G401 (cell line): ENCODE data around the gene NPB. TPM values are rescaled to one million over a fixed set of nuclear protein-coding genes. Genes with fewer than 3 reads are reported as not detected.

Experiments
- total RNA-seq: library from RNA; depleted of rRNA; stranded (reverse); fragments of >200 nt; shearing (Covaris generic); gene quantifications from 2 replicates; pipeline ENCODE4 v1.2.3, GENCODE V29; 2014; rRNA removed

The NPB gene
- total RNA-seq, 1 experiment from 2014 or later, result 0.41 TPM

Other genes with a start within 250 kb of the NPB start
- gene PDE6G, start 245.7 kb upstream of the NPB start, total RNA-seq, result 0.80 TPM in 1 of 2 replicates, not detected in the other
- 81.2 and 118 TPM in 2 replicates for gene OXLD1, start 235.6 kb upstream of the NPB start, total RNA-seq
- gene CCDC137, start 235.5 kb upstream of the NPB start, total RNA-seq, result 32.0 and 35.8 TPM in 2 replicates
- gene ARL16, start 218.4 kb upstream of the NPB start, total RNA-seq, result 64.2 and 77.4 TPM in 2 replicates
- gene HGS, start 218.2 kb upstream of the NPB start, total RNA-seq, result 85.0 and 88.7 TPM in 2 replicates
- 238 and 244 TPM in 2 replicates for gene MRPL12, start 198.9 kb upstream of the NPB start, total RNA-seq
- 72.3 and 73.9 TPM in 2 replicates for gene SLC25A10, start 190.0 kb upstream of the NPB start, total RNA-seq
- 0.61 TPM in 1 of 2 replicates, not detected in the other for gene GCGR, start 98.1 kb upstream of the NPB start, total RNA-seq
- gene MCRIP1, start 68.9 kb upstream of the NPB start, total RNA-seq, result 130 and 133 TPM in 2 replicates
- gene PPP1R27, start 67.2 kb upstream of the NPB start, total RNA-seq, result 0.31 TPM in 1 of 2 replicates, not detected in the other
- gene P4HB, start 41.7 kb upstream of the NPB start, total RNA-seq, result 310 and 320 TPM in 2 replicates
- gene ARHGDIA, start 30.9 kb upstream of the NPB start, total RNA-seq, result 183 and 209 TPM in 2 replicates
- 379 and 407 TPM in 2 replicates for gene ALYREF, start 10.7 kb upstream of the NPB start, total RNA-seq
- gene ANAPC11, start 10.5 kb upstream of the NPB start, total RNA-seq, result 194 and 216 TPM in 2 replicates
- 41.8 and 60.0 TPM in 2 replicates for gene PCYT2, start 9.2 kb downstream of the NPB start, total RNA-seq
- gene SIRT7, start 15.9 kb downstream of the NPB start, total RNA-seq, result 15.4 and 17.6 TPM in 2 replicates
- gene MAFG, start 25.5 kb downstream of the NPB start, total RNA-seq, result 14.5 and 15.6 TPM in 2 replicates
- gene PYCR1, start 35.1 kb downstream of the NPB start, total RNA-seq, result 112 and 119 TPM in 2 replicates
- gene MYADML2, start 45.0 kb downstream of the NPB start, total RNA-seq, result not detected in 2 replicates
- 2.5 and 4.5 TPM in 2 replicates for gene NOTUM, start 58.9 kb downstream of the NPB start, total RNA-seq
- gene ASPSCR1, start 75.4 kb downstream of the NPB start, total RNA-seq, result 37.6 and 42.0 TPM in 2 replicates
- gene CENPX, start 120.6 kb downstream of the NPB start, total RNA-seq, result 57.8 and 109 TPM in 2 replicates
- 21.2 and 25.1 TPM in 2 replicates for gene LRRC45, start 121.1 kb downstream of the NPB start, total RNA-seq
- 176 and 261 TPM in 2 replicates for gene RAC3, start 129.4 kb downstream of the NPB start, total RNA-seq
- gene DCXR, start 135.5 kb downstream of the NPB start, total RNA-seq, result 131 and 135 TPM in 2 replicates
- 41.2 and 41.5 TPM in 2 replicates for gene RFNG, start 149.6 kb downstream of the NPB start, total RNA-seq
- gene GPS1, start 149.7 kb downstream of the NPB start, total RNA-seq, result 129 and 153 TPM in 2 replicates
- gene DUS1L, start 163.6 kb downstream of the NPB start, total RNA-seq, result 140 and 144 TPM in 2 replicates
- 333 and 346 TPM in 2 replicates for gene FASN, start 196.0 kb downstream of the NPB start, total RNA-seq